ENCODE data around the gene PUDP. TPM values are rescaled to one million over a fixed set of nuclear protein-coding genes. Genes with fewer than 3 reads are reported as not detected.
A peak's percentile ranks its signal among the peaks of the same experiment; 100 is the strongest.

PUDP gene
- total RNA-seq, 2 donors from 2014 or later = 19.4 to 37.2 TPM

DNA sequence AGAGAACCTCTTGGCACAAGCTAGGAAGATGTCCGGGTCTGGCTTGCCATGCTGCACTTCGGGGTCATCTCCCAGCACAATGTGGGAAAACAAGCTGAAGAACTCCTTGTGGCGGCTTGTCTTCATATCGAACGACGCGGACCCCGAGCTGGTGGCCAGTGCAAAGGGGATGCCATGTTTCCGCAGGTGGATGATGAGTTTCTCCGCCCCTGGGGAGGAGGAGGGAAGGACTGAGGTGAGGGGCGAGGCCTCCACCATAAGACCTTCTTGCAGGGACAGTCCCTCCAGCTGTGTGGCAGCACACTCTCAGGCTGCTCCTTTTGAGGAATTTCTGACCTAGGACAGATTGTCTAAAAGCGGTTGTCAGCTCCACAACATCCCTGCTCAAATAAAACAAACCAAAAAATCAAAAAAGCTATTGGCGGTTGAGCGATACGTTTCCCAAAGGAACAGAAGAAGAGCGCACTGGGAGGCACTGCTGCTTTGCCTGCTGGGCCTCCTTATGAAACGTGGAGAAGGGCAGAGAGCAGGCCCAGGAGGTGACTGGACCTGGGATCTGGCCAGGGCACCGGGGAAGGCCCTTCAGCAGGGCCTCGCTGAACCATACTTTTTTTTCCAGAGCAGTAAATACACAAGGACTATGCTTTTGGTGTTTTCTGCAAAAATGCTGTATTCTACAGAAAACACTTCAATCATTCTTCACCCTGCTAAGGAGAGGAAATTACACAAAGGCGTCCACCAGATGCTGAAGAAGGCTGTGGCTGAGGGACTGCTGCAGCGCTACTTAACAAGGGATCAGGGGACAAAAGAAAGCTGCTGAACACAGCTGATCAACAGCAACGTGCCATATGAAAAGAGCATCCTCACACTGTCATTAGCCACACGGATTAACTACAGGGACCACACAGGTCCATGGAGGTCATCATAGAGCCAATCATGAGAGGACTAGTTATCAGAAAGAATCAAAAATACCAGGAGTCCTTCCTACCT, 70.4 kb downstream of the PUDP start:
- 90 to 94% methylated on average over 7 to 23 of the region's 23 CpGs for WGBS, 2 experiments (ENCODE audit: insufficient coverage in 1 of 2, insufficient read length in 1 of 2)
- Mint-ChIP-seq H3K4me3 (no peak overlapping the region), H3K36me3 (ENCODE audit: low read depth) (peaks cover 25% of the 10 kb centered on the region), H3K9me3 (no peaks in the 10 kb centered on the region), H3K4me1 (peaks cover 12% of the 10 kb centered on the region), H3K27me3 (ENCODE audit: insufficient read depth) (no peaks in the 10 kb centered on the region), H3K27ac (no peak overlapping the region)
- H3K36me3 ChIP-seq (ENCODE audit: control insufficient read depth, insufficient read depth, low read length) = no peaks in the 10 kb centered on the region
- no peaks in the 10 kb centered on the region for H3K9me3 ChIP-seq (ENCODE audit: control insufficient read depth, low read length)
- no peak overlapping the region for H3K27ac ChIP-seq (ENCODE audit: low read depth, low read length)
- no peaks in the 10 kb centered on the region for H3K4me1 ChIP-seq (ENCODE audit: control insufficient read depth, insufficient read depth, low read length)
- TF ChIP-seq CTCF (conservative IDR thresholded peaks at IDR 0.05) = no peak
- H3K4me3 ChIP-seq (ENCODE audit: low read length) = no peak overlapping the region
- H3K27me3 ChIP-seq (ENCODE audit: control insufficient read depth, insufficient read depth, low read length, poor library complexity, severe bottlenecking) = no peaks in the 10 kb centered on the region
- no peak for DNase-seq
- H3K9ac ChIP-seq (ENCODE audit: extremely low read depth, low read length, poor library complexity, severe bottlenecking) = no peak overlapping the region

GRCh38 chrX:7076245-7076661, 71.7 kb downstream of the PUDP start:
- Mint-ChIP-seq H3K9me3 (no peaks in the 10 kb centered on the region), H3K27ac (peak overlapping the region; percentile 48), H3K36me3 (ENCODE audit: low read depth) (peaks cover 21% of the 10 kb centered on the region), H3K4me3 (no peak overlapping the region), H3K27me3 (ENCODE audit: insufficient read depth) (no peaks in the 10 kb centered on the region), H3K4me1 (peaks cover 12% of the 10 kb centered on the region)
- Histone ChIP-seq H3K4me3 (ENCODE audit: low read length) (no peak overlapping the region), H3K9ac (ENCODE audit: extremely low read depth, low read length, poor library complexity, severe bottlenecking) (no peak overlapping the region), H3K9me3 (ENCODE audit: control insufficient read depth, low read length) (no peaks in the 10 kb centered on the region), H3K4me1 (ENCODE audit: control insufficient read depth, insufficient read depth, low read length) (no peaks in the 10 kb centered on the region), H3K27me3 (ENCODE audit: control insufficient read depth, insufficient read depth, low read length, poor library complexity, severe bottlenecking) (no peaks in the 10 kb centered on the region), H3K36me3 (ENCODE audit: control insufficient read depth, insufficient read depth, low read length) (no peaks in the 10 kb centered on the region), H3K27ac (ENCODE audit: low read depth, low read length) (no peak overlapping the region)
- no peak for TF ChIP-seq CTCF (conservative IDR thresholded peaks at IDR 0.05)
- no peak for DNase-seq
- 94% methylated on average over 12 of the region's 12 CpGs; no CpG with 5 or more reads in 1 of the 2 experiments for WGBS, 2 experiments (ENCODE audit: insufficient coverage in 1 of 2, insufficient read length in 1 of 2)

GRCh38 chrX:7074908-7075204, 73.1 kb downstream of the PUDP start:
- Mint-ChIP-seq H3K4me3 (no peak overlapping the region), H3K4me1 (peaks cover 15% of the 10 kb centered on the region), H3K36me3 (ENCODE audit: low read depth) (peaks cover 21% of the 10 kb centered on the region), H3K9me3 (no peaks in the 10 kb centered on the region), H3K27me3 (ENCODE audit: insufficient read depth) (no peaks in the 10 kb centered on the region), H3K27ac (no peak overlapping the region)
- Histone ChIP-seq H3K27ac (ENCODE audit: low read depth, low read length) (no peak overlapping the region), H3K9me3 (ENCODE audit: control insufficient read depth, low read length) (no peaks in the 10 kb centered on the region), H3K9ac (ENCODE audit: extremely low read depth, low read length, poor library complexity, severe bottlenecking) (no peak overlapping the region), H3K36me3 (ENCODE audit: control insufficient read depth, insufficient read depth, low read length) (no peaks in the 10 kb centered on the region), H3K27me3 (ENCODE audit: control insufficient read depth, insufficient read depth, low read length, poor library complexity, severe bottlenecking) (no peaks in the 10 kb centered on the region), H3K4me3 (ENCODE audit: low read length) (no peak overlapping the region), H3K4me1 (ENCODE audit: control insufficient read depth, insufficient read depth, low read length) (no peaks in the 10 kb centered on the region)
- DNase-seq = no peak
- TF ChIP-seq CTCF (conservative IDR thresholded peaks at IDR 0.05) = no peak
- 88 to 94% methylated on average over 1 of the region's 1 CpG for WGBS, 2 experiments (ENCODE audit: insufficient coverage in 1 of 2, insufficient read length in 1 of 2)
